ENCODE measurements around the gene VSIG10.

Gene VSIG10

DNA sequence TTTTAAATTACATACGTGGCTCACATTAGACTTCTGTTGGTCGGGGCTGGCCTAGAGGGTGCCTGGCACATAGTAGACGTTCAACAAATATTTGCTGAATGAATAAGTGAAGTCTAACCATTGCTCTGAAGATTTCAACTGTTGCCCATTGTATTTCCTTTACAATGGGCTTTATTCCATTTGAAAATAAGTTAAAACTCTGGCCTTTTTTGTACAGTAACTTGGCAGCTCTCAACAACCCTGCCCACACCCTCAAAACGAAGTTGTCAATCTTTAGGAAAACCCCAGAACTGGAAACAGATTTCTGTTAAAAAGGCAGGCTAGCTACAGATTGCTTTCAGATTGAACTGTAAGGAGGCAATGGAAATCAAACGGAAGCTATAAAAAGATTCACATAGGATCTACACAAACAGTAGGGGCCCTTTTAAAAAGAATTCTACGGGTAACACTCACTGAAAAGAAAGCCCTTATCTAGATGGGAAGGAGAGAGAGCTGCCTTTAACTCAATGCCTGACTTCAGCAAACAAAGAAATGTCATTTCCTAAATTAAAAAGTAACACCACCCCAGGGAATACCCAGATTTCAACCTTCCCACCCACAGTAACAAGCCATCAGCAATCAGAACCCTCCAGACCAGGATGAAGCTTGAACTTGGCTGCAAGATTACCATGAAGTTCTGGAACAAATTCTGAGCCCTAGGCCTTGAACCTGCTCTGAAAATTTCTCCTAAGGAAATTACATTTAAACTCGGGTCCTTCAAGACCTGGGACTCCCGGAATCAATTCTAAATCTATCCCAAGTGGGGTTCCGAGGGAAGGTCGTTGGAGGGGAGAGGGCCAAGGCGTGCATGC lies 44.2 kb downstream of the VSIG10 start:
- DNase-seq (ENCODE audit: low read depth), result no peak

DNA sequence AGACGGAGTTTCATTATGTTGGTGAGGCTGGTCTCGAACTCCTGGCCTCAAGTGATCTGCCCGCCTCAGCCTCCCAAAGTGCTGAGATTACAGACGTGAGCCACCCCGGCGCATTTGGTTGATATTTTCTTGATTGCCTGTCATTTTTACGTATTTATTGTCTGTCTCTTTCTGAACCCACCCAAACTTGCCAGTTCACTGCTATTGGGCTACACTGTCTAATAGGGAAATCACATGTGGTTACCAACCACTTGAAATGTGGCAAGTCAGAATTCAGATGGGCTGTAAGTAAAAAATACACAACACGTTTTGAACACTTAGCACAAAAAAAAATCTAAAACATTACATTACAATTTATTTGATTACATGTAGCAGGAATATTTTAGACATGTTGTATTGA lies 44.9 kb downstream of the VSIG10 start:
- DNase-seq (ENCODE audit: low read depth), result no peak

DNA sequence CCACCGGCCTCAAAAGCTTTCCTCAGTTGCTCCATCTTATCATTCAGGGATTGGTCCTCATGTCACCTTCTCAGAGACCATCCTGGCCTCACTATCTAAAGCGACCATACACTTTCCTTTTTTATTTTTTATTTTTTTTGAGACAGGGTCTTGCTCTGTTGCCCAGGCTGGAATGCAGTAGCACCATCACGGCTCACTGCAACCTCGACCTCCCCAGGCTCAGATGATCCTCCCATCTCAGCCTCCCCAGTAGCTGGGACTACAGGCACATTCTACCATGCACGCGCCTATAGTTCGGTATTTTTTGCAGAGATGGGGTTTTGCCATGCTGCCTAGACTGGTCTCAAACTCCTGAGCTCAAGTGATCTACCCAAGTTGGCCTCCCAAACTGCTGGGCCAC lies 45.6 kb downstream of the VSIG10 start:
- no peak for DNase-seq (ENCODE audit: low read depth)

DNA sequence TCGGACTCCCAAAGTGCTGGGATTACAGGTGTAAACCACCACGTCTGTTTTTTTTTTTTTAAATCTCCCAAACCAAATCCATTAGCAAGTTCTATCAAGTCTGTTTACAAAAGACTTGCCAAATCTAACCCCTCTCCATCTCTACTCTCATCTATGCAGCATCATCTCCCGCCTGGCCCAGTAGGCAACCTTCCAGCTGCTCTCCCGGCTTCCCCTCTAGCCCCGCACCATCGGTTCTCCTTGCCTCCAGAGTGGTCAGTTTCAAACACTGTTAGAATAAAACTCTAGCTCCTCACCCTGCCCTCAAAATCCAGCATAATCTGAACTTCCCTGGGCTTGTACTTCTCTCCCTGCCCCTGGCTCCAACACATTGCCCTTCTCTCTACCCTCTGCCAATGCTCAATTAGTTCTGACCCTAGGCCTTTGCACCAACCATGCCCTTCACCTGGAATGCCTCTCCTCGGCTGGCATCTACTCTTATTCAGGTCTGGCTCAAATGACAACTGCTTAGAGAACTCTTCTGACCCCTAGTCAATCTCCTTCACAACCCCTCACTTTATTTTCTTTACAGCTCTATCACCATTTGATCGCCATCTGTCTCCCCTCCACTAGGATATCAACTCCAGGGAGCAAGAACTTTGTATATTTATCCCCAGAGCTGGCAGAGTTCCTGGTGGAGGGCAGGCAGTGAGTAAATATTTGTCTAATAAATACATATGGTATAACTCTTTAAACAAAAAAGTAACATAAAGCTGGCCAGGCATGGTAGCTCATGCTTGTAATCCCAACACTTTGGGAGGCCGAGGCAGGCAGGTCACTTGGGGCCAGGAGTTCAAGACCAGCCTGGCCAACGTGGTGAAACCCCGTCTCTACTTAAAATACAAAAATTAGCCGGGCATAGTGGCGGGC lies 47.7 kb downstream of the VSIG10 start:
- no peak for DNase-seq (ENCODE audit: low read depth)

DNA sequence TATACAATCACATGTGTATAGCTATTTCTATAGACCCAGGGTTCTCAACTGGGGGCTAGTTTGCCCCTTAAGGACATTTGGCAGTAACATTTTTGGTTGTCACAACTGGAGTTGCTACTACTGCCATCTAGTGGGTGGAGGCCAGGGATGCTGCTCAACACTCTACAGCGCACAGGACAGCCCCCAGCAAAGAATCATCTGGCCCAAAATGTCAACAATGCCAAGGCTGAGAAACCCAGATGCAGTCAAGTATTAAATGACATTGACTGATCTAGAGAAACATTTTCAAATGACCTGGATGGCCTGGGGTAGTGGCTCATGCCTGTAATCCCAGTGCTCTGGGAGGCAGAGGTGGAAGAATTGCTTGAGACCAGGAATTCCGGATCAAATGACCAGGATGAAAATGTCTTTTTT lies 48.7 kb downstream of the VSIG10 start:
- DNase-seq (ENCODE audit: low read depth), result peak; percentile 47

DNA sequence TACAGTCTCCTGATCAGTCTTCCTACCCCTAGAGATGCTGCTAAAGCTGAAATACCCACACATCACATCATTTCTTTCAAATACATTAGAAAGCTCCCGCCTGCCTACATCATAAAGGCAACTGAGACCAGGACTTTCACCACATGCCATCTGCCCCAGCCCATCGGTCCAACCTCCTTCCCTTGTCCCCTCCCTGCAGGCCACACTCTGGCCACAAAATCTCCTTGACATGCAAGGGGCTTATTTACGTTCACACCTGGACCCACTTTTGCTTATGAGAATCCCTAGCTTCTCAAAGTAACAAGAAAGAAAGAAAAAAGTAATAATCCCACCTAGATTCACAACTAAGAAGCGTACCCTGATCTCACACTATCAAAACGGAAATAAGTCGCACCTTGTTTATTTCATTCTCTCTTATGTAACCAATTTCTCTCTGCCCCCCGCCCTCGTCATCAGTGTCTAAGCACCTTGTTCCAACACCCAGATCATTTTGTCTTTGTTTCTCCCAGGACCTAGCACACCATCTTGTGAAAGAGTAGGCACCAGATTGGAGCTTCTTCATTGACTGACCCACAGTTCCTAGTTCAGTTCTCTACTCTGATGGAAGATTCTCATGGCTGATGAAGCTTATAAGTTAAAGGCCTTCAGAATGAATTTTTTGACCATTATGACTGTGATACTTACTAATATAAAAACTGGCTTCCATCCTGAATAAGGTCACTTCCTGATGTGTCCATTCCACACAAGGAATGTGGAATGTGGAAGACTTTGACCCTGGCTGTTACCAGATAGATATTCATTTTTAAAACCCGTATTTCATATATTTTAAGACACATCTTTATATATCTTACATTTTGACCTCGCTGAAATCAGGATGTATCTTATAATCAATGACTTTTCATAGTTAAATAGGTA lies 50.5 kb downstream of the VSIG10 start:
- no peak for DNase-seq (ENCODE audit: low read depth)

DNA sequence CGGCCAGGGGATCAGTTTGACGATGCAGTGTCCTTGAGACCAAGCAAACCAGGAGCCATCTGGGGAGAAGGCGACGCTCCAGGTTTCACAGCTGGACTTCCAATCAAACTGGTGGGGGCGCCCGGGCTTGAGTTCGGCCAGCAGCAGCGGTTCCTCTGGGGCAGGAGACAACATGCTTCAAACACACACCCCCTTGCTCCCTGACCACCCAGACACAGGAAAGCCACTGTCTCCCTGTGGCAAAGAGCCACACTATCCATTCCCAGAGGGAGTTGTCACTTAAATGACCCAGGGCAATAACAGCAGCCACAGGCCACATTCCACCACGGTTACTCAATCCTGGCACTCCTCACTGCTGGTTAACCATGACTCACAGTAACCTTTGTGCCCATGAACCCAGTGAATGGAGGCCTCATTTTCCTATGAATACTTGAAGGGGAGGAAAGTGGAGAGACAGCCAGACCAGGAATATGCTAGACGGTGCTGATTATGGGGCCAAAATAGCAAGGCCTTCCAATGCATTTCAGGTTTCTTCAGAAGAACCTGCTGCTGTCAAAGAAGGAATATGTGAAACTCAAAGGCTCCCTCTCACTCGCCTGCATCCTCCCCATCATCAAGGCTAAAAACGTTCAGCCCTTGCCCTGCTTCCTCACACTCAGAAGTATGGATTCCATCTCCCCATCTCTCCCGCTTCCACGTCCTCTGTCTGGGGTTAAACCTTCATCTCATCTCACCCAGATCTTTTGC lies 51.3 kb downstream of the VSIG10 start:
- no peak for DNase-seq (ENCODE audit: low read depth)

DNA sequence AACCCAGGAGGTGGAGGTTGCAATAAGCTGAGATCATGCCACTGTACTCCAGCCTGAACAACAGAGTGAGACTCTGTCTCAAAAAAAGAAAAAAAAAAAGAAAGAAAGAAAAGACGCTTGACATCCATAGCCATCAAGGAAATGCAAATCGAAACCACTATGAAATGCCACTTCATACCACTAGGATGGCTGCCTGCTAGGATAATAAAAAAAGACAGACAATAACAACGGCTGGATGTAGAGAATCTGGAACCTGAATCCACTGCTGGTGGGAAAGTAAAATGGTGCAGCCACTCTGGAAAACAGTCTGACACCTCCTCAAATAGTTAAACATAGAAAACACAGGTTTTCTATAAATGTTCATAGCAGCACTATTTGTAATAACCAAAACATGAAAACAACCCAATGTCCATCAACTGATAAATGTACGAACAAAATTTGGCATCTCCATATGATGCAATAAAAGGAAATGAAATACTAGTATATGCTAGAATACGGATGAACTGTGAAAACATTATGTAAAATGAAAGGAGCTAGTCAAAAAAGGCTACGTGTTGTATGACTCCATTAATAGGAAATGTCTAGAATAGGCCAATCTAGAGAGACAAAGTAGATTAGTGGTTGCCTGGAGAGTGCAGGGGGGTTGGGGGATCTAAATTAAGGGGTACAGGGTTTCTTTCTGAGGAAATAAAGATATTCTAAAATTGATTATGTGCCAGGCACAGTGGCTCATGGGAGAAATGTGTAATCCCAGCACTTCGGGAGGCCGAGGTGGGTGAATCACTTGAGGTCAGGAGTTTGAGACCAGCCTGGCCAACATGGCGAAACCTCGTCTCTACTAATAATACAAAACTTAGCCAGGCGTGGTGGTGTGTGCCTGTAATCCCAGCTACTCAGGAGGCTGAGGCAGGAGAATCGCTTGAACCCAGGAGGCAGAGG lies 52.6 kb downstream of the VSIG10 start:
- DNase-seq (ENCODE audit: low read depth), result no peak

DNA sequence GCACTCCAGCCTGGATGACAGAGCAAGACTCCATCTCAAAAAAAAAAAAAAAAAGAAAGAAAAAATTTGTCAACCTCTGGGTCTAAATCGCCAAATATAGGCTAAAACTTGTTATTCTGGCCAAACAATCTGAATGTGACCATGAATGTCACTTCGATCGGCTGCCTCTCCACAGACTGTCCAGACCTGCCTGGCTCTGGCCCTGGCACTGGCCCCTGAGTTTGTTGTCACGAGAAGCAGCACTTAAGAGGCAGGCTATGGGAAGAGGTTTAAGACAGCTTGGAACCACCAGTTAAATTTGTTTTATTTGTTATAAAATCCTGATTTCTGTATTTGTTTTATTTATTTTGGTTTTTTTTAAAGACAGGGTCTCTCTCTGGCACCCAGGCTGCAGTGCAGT lies 57.4 kb downstream of the VSIG10 start:
- DNase-seq (ENCODE audit: low read depth), result no peak

DNA sequence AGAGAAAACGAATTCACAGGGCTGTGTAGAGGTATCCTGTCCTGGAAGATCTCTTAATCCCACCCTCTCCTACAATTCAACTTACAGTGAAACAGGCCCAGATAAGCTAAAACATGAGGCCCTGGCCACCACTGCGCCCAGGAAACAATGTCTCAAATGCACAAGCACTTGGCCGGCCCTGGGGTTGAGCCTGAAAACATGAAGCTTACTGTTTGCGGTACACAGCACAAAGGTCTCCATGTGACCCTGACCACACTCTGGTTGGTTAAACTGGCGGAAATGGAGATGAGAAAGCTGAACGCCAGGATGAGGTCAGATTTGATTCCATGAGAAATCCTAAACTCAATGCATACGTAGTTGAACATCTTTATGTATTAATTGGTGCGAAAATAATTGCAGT lies 59.2 kb downstream of the VSIG10 start:
- DNase-seq (ENCODE audit: low read depth), result no peak

DNA sequence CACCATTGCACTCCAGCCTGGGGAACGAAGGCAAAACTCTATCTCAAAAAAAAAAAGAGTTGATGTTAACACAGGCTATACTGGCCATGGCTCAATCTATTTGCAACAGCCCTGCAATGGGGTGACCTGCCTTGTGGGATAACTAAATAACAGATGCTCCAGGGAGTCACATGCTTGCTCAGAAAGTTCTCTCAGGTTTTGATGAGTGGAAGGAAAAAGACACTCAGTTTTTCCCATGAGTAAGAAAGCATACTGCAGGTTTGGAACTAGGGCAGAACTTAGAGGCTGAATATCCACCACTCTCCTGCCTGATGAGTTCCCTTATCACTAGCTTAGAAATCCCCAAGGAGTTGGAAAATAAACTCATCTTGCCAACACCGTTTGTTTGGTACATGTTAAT lies 59.7 kb downstream of the VSIG10 start:
- no peak for DNase-seq (ENCODE audit: low read depth)

DNA sequence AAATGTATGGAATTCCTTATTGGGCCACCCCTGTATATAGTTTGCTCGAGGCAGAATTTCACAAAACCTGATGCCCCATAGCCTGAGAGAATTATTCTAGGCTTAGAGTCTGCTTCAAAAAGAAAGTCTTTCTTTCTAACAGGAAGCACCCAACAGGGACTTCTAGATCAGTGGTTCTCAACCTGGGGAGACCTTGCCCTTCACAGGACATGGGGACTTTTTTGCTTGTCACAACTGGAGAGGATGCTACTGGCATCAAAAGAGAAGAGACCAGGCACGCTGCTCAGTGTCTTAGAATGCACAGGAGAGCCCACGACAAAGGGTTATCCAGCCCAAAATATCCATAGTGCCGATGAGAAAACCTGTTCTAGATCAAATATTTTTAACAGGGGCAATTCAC lies 61.7 kb downstream of the VSIG10 start:
- no peak for DNase-seq (ENCODE audit: low read depth)

DNA sequence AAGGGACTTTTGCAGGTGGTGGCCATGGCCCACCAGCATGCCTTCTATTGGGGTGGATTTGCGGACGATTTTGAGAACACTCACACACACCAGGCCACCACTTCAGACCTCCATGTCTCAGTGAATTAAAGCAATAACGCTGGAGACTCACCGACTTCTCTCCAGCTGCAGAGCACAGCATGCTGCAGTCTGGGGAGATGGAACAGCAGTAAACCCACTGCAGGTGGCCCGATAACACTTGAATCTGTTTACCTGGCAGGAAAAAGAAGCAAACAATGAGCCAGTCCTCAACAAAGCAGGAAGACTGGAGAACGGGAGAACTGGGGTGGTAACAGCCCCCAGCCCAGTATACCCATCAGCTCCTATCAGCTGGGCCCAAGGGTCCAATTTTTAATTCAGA lies 65.7 kb downstream of the VSIG10 start:
- DNase-seq (ENCODE audit: low read depth), result no peak

DNA sequence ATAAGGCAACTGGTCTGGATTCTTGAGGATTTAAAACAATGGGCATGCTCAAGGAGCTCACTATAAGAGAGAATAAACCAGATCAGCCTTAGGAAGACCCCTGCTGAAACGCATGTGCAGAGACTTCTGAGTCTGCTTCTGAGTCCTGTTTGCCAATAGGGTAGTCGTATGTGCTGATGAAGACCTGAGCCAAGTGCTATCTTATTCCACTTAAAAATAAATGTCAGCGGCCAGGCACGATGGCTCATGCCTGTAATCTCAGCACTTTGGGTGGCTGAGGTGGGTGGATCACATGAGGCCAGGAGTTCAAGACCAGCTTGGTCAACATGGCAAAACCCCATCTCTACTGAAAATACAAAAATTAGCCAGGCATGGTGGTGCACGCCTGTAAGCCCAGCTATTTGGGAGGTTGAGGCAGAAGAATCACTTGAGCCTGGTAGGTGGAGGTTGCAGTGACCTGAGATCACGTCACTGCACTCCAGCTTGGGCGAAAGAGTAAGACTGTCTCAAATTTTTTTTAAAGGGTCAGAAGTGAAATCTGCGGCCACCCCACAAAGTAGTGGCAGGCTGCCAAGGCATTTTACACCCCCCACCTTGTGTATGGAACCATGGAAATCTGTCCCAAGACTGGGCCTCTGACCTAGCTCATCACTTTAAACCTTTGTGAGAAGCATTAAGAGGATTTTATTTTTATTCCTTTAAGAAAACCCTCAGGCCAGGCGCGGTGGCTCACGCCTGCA lies 67.0 kb downstream of the VSIG10 start:
- no peak for DNase-seq (ENCODE audit: low read depth)

DNA sequence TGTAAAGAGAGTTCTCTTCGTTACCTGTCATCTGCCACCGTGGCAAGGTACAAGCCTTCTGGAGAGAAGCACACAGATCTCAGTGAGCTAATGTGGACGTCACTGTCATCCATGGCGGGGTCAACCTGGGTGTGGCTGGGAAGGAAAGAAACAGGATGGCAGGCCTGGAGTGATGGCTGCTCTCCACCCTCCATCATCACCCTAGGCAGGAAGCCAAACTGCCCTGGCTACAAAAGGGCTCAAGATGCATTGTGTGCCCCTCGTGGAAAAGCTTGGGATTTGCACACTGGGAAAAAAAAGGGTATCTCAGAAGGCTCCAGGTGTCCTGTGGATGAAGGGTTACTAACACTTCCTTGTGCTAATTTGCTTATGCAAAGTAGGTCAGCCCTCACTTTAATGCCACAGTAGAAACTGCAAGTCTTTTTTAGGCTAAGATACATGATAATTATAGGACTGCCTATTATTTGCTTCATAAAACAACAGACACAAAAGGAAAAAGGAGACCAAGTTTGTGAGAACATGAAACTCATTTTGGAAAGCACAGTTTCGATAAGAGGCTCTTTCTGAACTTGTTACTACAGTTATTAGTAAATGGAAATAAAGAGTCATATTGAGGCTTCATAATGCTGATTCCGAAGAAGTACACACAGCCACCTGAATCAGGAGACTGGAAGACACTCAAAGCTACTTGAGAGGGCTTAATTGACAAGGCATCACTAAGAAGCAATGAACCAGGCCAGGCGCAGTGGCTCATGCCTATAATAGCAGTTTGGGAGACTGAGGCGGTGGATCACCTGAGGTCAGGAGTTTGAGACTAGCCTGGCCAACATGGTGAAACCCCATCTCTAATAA lies 68.4 kb downstream of the VSIG10 start:
- no peak for DNase-seq (ENCODE audit: low read depth)

DNA sequence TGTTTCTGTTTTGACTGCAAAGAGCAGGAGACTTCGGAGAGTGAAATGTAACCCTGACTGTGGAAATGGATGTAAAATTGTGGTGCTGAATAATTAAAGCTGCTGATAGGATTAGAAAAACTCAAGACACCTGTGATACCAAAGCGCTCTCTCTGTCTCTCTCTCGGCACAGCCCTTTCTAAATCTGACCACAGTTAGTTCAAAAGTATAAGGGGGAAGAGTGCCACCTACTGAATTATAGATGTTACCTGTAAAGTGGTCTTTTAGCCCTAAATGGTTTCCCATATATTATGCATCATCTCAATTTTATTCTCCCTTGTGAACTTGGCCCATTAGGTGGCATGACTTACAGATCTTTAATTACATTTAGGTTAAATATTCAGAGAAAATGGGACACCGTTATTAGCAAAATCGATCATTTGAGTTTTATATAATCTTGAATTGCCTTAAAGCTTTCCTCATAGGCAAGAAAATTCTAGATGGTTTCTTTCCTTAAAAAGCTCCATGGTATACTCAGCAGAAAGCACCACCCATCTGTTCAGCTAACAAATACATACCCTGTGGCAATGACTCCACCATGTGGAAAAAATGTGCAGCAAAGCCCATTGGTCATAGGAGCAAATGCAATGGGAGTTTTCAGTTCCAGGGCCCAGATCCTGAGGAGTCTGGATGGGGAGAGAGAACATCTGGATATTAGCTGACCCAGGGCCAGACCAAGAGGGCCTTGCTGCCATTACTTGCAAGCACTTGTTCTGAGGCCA lies 69.2 kb downstream of the VSIG10 start:
- no peak for DNase-seq (ENCODE audit: low read depth)

DNA sequence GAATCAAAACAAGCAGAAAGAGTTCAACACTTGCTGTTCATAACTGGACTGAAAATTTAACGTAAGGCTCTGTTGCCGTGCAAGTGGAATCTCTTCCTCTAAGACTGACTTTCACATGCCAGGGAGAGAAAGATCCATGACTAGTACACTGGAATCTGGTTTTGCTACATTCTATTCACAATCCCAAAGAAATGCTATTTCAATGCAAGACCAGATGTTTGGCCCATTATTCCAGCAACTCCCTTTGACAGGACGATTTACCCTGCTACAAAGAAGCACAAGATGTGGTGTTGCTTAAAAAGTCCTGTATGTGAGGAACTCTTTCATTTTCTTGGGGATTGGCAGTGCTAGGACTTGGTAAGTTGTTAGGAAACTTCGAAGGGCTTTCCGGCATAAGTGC lies 69.9 kb downstream of the VSIG10 start:
- no peak for DNase-seq (ENCODE audit: low read depth)

DNA sequence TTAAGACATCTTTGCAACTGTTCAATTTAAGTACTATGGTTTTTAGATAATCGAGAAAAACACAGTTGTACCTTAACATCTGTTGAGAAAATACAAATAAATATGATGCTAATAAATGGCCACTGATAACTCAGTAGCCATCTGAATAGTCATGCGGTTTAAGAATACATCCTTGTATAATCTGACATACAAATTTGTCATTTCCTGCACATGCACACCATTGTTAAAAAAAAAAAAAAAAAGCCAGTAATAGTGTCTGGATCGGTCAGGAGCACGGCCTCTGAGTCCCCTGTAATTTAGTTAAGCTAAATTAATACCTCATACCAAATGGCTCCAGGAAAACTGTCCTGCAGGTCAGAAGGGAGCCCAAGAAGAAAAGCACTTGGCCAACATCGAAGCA lies 70.5 kb downstream of the VSIG10 start:
- no peak for DNase-seq (ENCODE audit: low read depth)

Measured in stimulated activated CD8-positive, alpha-beta memory T cell treated with anti-CD3 and anti-CD28 coated beads, Interleukin-12 subunit alpha, Interleukin-12 subunit beta, amount 100 ng/mL, for 1 hour (primary cell).